AG09319 (cell line): ENCODE measurements around the gene XPR1.

Source experiments
- DNase-seq: peaks from one replicate; pipeline ENCODE4 v3.0.0-alpha.2; 2010; ENCODE audit warnings: low read depth; ENCODE audit errors: extremely low read depth
- CTCF ChIP-seq: IDR thresholded peaks from 2 replicates; pipeline ENCODE4 v1.5.1; 2011; ENCODE audit warnings: low read depth, mild to moderate bottlenecking, inconsistent platforms, low read length, moderate library complexity

Gene XPR1

GRCh38 chr1:180743868-180744267 is 112.0 kb downstream of the XPR1 start:
- no peak for TF ChIP-seq CTCF
- DNase-seq, result no peak

GRCh38 chr1:180745098-180745497 is 113.3 kb downstream of the XPR1 start:
- no peak for TF ChIP-seq CTCF
- no peak for DNase-seq

GRCh38 chr1:180751921-180752320 is 120.1 kb downstream of the XPR1 start:
- no peak for TF ChIP-seq CTCF
- DNase-seq, result no peak

GRCh38 chr1:180754453-180754852 is 122.6 kb downstream of the XPR1 start:
- DNase-seq, result no peak
- no peak for TF ChIP-seq CTCF

- no peak for DNase-seq
- no peak for TF ChIP-seq CTCF
These were observed 125.8 kb downstream of the XPR1 start for GRCh38 chr1:180757657-180758056.

GRCh38 chr1:180762796-180763195 is 131.0 kb downstream of the XPR1 start:
- DNase-seq, result no peak
- no peak for TF ChIP-seq CTCF

GRCh38 chr1:180765151-180765550 is 133.3 kb downstream of the XPR1 start:
- DNase-seq, result no peak
- TF ChIP-seq CTCF, result no peak
